ENCODE results near the gene AJAP1. TPM values are rescaled to one million over a fixed set of nuclear protein-coding genes. Genes with fewer than 3 reads are reported as not detected.

Gene AJAP1
- total RNA-seq, 1 donor from 2014 or later = 0.46 TPM

- Mint-ChIP-seq H3K9me3 (ENCODE audit: low read depth) (no peaks in the 10 kb centered on the region), H3K4me1 (ENCODE audit: low read depth) (no peaks in the 10 kb centered on the region), H3K27ac (no peak overlapping the region), H3K4me3 (ENCODE audit: low read depth) (no peak overlapping the region), H3K36me3 (ENCODE audit: insufficient read depth) (no peaks in the 10 kb centered on the region), H3K27me3 (peaks cover 31% of the 10 kb centered on the region)
- TF ChIP-seq CTCF (IDR thresholded peaks at IDR 0.05; ENCODE audit: unreplicated experiment) = no peak
- DNase-seq (ENCODE audit: low spot score, unreplicated experiment) = no peak
These were observed 18.2 kb upstream of the AJAP1 start for GRCh38 chr1:4636186-4636585.

GRCh38 chr1:4636644-4637380 lies 17.6 kb upstream of the AJAP1 start:
- H3K4me1 Mint-ChIP-seq (ENCODE audit: low read depth) = no peaks in the 10 kb centered on the region
- no peak overlapping the region for H3K27ac Mint-ChIP-seq
- H3K27me3 Mint-ChIP-seq = peaks cover 29% of the 10 kb centered on the region
- H3K36me3 Mint-ChIP-seq (ENCODE audit: insufficient read depth) = no peaks in the 10 kb centered on the region
- no peaks in the 10 kb centered on the region for H3K9me3 Mint-ChIP-seq (ENCODE audit: low read depth)
- TF ChIP-seq CTCF (IDR thresholded peaks at IDR 0.05; ENCODE audit: unreplicated experiment) = no peak
- no peak for DNase-seq (ENCODE audit: low spot score, unreplicated experiment)
- no peak overlapping the region for H3K4me3 Mint-ChIP-seq (ENCODE audit: low read depth)

- Mint-ChIP-seq H3K36me3 (ENCODE audit: insufficient read depth) (no peaks in the 10 kb centered on the region), H3K9me3 (ENCODE audit: low read depth) (no peaks in the 10 kb centered on the region), H3K27me3 (peaks cover 35% of the 10 kb centered on the region), H3K4me3 (ENCODE audit: low read depth) (no peak overlapping the region), H3K27ac (no peak overlapping the region), H3K4me1 (ENCODE audit: low read depth) (no peaks in the 10 kb centered on the region)
- no peak for DNase-seq (ENCODE audit: low spot score, unreplicated experiment)
- no peak for TF ChIP-seq CTCF (IDR thresholded peaks at IDR 0.05; ENCODE audit: unreplicated experiment)
These were observed 16.6 kb upstream of the AJAP1 start for GRCh38 chr1:4637616-4638344.

GRCh38 chr1:4638345-4638729 lies 16.1 kb upstream of the AJAP1 start:
- Mint-ChIP-seq H3K4me3 (ENCODE audit: low read depth) (no peak overlapping the region), H3K27me3 (peaks cover 39% of the 10 kb centered on the region), H3K9me3 (ENCODE audit: low read depth) (no peaks in the 10 kb centered on the region), H3K36me3 (ENCODE audit: insufficient read depth) (no peaks in the 10 kb centered on the region), H3K27ac (no peak overlapping the region), H3K4me1 (ENCODE audit: low read depth) (no peaks in the 10 kb centered on the region)
- TF ChIP-seq CTCF (IDR thresholded peaks at IDR 0.05; ENCODE audit: unreplicated experiment) = no peak
- DNase-seq (ENCODE audit: low spot score, unreplicated experiment) = no peak

GRCh38 chr1:4640931-4641330 lies 13.5 kb upstream of the AJAP1 start:
- no peak overlapping the region for H3K27ac Mint-ChIP-seq
- H3K27me3 Mint-ChIP-seq = peaks cover 45% of the 10 kb centered on the region
- no peak for DNase-seq (ENCODE audit: low spot score, unreplicated experiment)
- no peaks in the 10 kb centered on the region for H3K4me1 Mint-ChIP-seq (ENCODE audit: low read depth)
- H3K9me3 Mint-ChIP-seq (ENCODE audit: low read depth) = no peaks in the 10 kb centered on the region
- H3K36me3 Mint-ChIP-seq (ENCODE audit: insufficient read depth) = no peaks in the 10 kb centered on the region
- no peak for TF ChIP-seq CTCF (IDR thresholded peaks at IDR 0.05; ENCODE audit: unreplicated experiment)
- H3K4me3 Mint-ChIP-seq (ENCODE audit: low read depth) = no peak overlapping the region

Data from progenitor cell of endocrine pancreas (in vitro differentiated cells).